HEK293T (cell line): ENCODE data around the gene CREB5.

Experiments used
- CTCF ChIA-PET: fragments of 350-600 bp; formaldehyde crosslinking; extraction: SDS; loops from one replicate; lab custom pipeline; 2021; ENCODE audit warnings: antibody characterized with exemption, inconsistent platforms; lab: Yijun Ruan, JAX
- POLR2A ChIA-PET: fragments of 350-600 bp; formaldehyde crosslinking; extraction: SDS; loops from one replicate; lab custom pipeline; 2020; ENCODE audit warnings: antibody characterized with exemption, inconsistent platforms; lab: Yijun Ruan, JAX
- DNase-seq: peaks from one replicate; pipeline ENCODE4 v3.0.0; 2012; ENCODE audit warnings: mixed read lengths; ENCODE audit errors: extremely low spot score
- ARNT ChIP-seq: fragments of 450-650 bp; IDR thresholded peaks from 2 replicates; pipeline ENCODE4 v1.6.1; 2017; ENCODE audit warnings: mild to moderate bottlenecking
- BHLHE40 ChIP-seq: fragments of 450-650 bp; IDR thresholded peaks from 2 replicates; pipeline ENCODE4 v1.6.1; 2016; ENCODE audit warnings: mild to moderate bottlenecking, moderate library complexity, borderline replicate concordance
- CTBP1 ChIP-seq: fragments of 450-650 bp; IDR thresholded peaks from 2 replicates; pipeline ENCODE4 v1.6.1; 2016; ENCODE audit warnings: borderline replicate concordance
- ELF4 ChIP-seq: fragments of 450-650 bp; IDR thresholded peaks from 2 replicates; pipeline ENCODE4 v1.6.1; 2017; ENCODE audit warnings: antibody characterized with exemption
- FOXA1 ChIP-seq: fragments of 450-650 bp; IDR thresholded peaks from 2 replicates; pipeline ENCODE4 v1.6.1; 2016; ENCODE audit warnings: mild to moderate bottlenecking
- FOXK2 ChIP-seq: fragments of 450-650 bp; IDR thresholded peaks from 2 replicates; pipeline ENCODE4 v1.6.1; 2016; ENCODE audit warnings: mild to moderate bottlenecking
- FOXM1 ChIP-seq: fragments of 450-650 bp; IDR thresholded peaks from 2 replicates; pipeline ENCODE4 v1.6.1; 2017; ENCODE audit warnings: mild to moderate bottlenecking, borderline replicate concordance
- HDGF ChIP-seq: fragments of 450-650 bp; IDR thresholded peaks from 2 replicates; pipeline ENCODE4 v1.6.1; 2017; ENCODE audit warnings: antibody characterized with exemption, borderline replicate concordance
- L3MBTL2 ChIP-seq: fragments of 450-650 bp; conservative IDR thresholded peaks from 2 replicates; pipeline ENCODE4 v1.6.1; 2016; ENCODE audit warnings: mild to moderate bottlenecking
- LEF1 ChIP-seq: fragments of 450-650 bp; IDR thresholded peaks from 2 replicates; pipeline ENCODE4 v1.6.1; 2017; ENCODE audit warnings: mild to moderate bottlenecking, borderline replicate concordance
- NFRKB ChIP-seq: fragments of 450-650 bp; IDR thresholded peaks from 2 replicates; pipeline ENCODE4 v1.6.1; 2016; ENCODE audit warnings: mild to moderate bottlenecking, moderate library complexity
- PKNOX1 ChIP-seq: fragments of 450-650 bp; IDR thresholded peaks from 2 replicates; pipeline ENCODE4 v1.6.1; 2016
- SP1 ChIP-seq: fragments of 450-650 bp; IDR thresholded peaks from 2 replicates; pipeline ENCODE4 v1.6.1; 2017
- SUZ12 ChIP-seq: fragments of 450-650 bp; IDR thresholded peaks from 2 replicates; pipeline ENCODE4 v1.6.1; 2016; ENCODE audit warnings: mild to moderate bottlenecking
- TARDBP ChIP-seq: fragments of 450-650 bp; IDR thresholded peaks from 2 replicates; pipeline ENCODE4 v1.6.1; 2016
- ZNF384 ChIP-seq: fragments of 450-650 bp; IDR thresholded peaks from 2 replicates; pipeline ENCODE4 v1.6.1; 2016

Gene CREB5

GRCh38 chr7:28411876-28412662 lies at the start of gene CREB5:
CREB5 (plus strand) TSS chr7:28412518; CDS start chr7:28412915, 397 bp downstream.
- TF ChIP-seq FOXM1 (no peak), PKNOX1 (peak; percentile 33)
- POLR2A ChIA-PET = interaction anchor here (0.7 to 1.6 kb wide), 7 partner anchors 16 to 336 kb away, joined by 3 to 6 read pairs (median 3); no protein-coding TSS in a partner anchor
- no peak for DNase-seq
- CTCF ChIA-PET = interaction anchor here (0.6 to 0.9 kb wide), 4 partner anchors 22 to 215 kb away, joined by 3 to 5 read pairs (median 4); no protein-coding TSS in a partner anchor

GRCh38 chr7:28362812-28363211 lies 49.5 kb upstream of the CREB5 start:
- ChIA-PET CTCF (no interaction called here), POLR2A (no interaction called here)
- TF ChIP-seq ZNF384 = no peak
- TF ChIP-seq FOXM1 = no peak
- no peak for TF ChIP-seq FOXA1
- no peak for TF ChIP-seq TARDBP
- no peak for TF ChIP-seq PKNOX1
- TF ChIP-seq HDGF = no peak
- TF ChIP-seq CTBP1 = no peak
- no peak for TF ChIP-seq ARNT
- TF ChIP-seq FOXK2 = no peak
- no peak for TF ChIP-seq SUZ12
- no peak for TF ChIP-seq LEF1
- no peak for TF ChIP-seq ELF4
- no peak for TF ChIP-seq SP1
- no peak for DNase-seq

GRCh38 chr7:28364082-28364481 lies 48.2 kb upstream of the CREB5 start:
- TF ChIP-seq FOXA1 (no peak), FOXK2 (no peak), CTBP1 (no peak), PKNOX1 (no peak)
- DNase-seq = no peak
- POLR2A ChIA-PET = no interaction called here
- CTCF ChIA-PET = interaction anchor here (0.8 kb wide), 1 partner anchor 67 kb away, joined by 4 read pairs; no protein-coding TSS in a partner anchor

- no peak for DNase-seq
- ChIA-PET CTCF (interaction anchor here (1.1 kb wide), 1 partner anchor 9 kb away, joined by 3 read pairs; no protein-coding TSS in a partner anchor), POLR2A (no interaction called here)
- TF ChIP-seq NFRKB (no peak), FOXK2 (no peak), ARNT (no peak), BHLHE40 (no peak), CTBP1 (no peak), SUZ12 (no peak), TARDBP (no peak), PKNOX1 (no peak), ELF4 (no peak), ZNF384 (no peak), SP1 (no peak), FOXM1 (no peak), HDGF (no peak), FOXA1 (no peak), LEF1 (no peak), L3MBTL2 (no peak)
These were observed 42.8 kb upstream of the CREB5 start for GRCh38 chr7:28369523-28369922.

- no peak for TF ChIP-seq NFRKB
- no peak for TF ChIP-seq TARDBP
- TF ChIP-seq FOXA1 = no peak
- no peak for TF ChIP-seq LEF1
- no peak for TF ChIP-seq FOXK2
- no peak for TF ChIP-seq HDGF
- TF ChIP-seq SP1 = no peak
- no peak for TF ChIP-seq CTBP1
- no peak for TF ChIP-seq SUZ12
- TF ChIP-seq L3MBTL2 = no peak
- TF ChIP-seq PKNOX1 = no peak
- no peak for TF ChIP-seq ELF4
- TF ChIP-seq FOXM1 = no peak
- no peak for TF ChIP-seq BHLHE40
- CTCF ChIA-PET = no interaction called here
- no peak for DNase-seq
- POLR2A ChIA-PET = no interaction called here
These were observed 40.5 kb upstream of the CREB5 start for GRCh38 chr7:28371846-28372245.
